NCI-H2081 (cell line): ENCODE measurements around the gene S100A3.

ENCODE experiments used
- DNase-seq, 2 experiments: peaks; one replicate each; lab custom pipeline; 2025; lab: John Stamatoyannopoulos, UW

Gene S100A3

DNA sequence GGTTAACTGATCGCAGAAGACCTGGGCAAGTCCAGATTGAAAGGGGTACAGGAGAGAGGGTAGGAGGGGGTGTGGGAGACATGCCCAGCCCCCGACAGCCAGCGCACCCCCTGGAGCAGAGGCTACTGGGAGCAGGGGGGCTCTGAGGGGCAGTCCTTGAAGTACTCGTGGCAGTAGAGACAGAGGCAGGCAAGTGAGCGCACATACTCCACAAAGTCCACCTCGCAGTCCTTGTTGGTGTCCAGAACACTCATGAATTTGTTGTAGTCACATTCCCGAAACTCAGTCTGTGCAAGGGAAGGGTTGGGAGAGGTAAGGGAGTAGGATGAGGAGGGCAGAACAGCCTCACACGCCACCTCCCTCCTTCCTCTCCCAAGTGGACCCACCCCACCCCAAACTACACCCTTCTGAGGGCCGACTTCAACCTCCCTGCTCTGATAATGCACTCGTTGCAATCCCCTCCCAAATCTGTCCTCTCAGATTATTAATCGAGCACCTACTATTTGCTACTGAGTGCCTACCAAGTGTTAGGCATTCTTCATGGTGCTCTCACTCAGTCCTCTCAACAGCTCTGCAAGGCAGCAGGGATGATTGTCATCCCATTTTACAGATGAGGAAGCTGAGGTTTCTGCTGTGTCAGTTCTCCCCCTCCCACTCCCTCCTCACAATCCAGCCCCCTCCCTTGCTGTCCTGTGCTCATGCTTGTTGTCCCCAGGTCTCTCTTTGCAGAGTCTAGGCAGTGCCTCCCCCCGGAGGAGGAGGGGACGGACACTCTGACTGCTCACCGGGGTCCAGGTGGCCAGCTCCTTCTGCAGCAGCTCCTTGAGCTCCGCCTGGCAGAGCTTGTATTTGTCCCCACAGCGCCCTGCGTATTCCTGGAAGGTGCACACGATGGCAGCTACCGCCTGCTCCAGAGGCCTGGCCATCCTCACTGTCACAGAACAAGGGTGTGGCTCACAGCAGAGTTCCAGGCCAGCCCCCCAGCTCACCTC, 1.2 kb downstream of the S100A3 start:
- DNase-seq, result no peak

DNA sequence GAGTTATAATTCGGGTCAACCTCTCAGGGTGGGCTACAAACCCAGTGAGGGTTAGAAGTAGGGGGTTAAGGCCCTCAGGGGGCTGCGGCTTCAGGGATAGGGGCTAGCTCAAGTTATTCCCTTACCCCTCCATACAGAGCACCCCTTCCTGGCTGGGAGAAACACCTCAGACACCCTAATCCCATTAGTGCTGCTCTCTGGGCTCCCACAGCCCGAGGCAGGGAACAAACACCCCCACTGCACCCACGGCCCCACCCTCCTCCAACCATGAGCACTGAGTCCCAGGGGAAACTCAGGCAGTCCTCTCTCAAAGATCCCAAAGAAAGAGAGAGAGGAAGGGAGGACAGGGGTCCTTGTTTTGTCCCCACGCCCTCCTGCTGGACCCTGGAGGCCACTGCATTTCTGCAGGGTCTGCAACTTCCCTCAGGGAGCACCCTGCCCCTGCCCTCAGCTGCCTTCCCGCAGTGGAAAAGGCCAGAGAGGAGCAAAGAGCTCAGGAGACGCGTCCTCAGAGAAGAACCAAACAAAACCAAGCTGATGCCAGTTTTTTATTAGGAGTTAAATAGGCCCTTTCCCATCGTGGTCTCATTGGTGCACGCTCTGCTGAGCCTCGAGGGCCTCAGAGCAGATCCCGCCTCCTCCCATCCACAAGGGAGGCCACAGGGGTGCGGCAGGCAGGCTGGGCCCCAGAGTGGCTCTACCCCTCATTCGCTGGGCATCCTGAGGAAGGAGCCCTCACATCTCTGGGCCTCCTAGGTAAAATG, 2.1 kb downstream of the S100A3 start:
- DNase-seq, result no peak

DNA sequence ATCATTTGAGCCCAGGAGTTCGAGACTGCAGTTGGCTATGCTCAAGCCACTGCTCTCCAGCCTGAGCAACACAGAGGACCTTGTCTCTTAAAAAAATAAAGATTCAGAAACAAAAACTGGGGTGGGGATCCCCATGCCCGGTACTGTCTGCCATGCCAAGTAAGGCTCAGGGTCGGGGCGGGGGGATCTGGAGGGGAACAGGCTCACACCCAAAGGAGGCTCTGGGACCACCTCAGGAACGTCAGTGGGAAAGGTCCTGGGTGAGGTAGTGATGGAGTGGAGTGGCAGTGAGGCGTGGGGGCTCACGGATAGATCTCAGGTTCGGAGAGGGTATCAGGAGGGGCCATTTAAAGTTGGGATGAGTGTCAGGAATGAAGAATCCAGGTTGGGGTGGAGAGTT, 2.7 kb downstream of the S100A3 start:
- no peak for DNase-seq

DNA sequence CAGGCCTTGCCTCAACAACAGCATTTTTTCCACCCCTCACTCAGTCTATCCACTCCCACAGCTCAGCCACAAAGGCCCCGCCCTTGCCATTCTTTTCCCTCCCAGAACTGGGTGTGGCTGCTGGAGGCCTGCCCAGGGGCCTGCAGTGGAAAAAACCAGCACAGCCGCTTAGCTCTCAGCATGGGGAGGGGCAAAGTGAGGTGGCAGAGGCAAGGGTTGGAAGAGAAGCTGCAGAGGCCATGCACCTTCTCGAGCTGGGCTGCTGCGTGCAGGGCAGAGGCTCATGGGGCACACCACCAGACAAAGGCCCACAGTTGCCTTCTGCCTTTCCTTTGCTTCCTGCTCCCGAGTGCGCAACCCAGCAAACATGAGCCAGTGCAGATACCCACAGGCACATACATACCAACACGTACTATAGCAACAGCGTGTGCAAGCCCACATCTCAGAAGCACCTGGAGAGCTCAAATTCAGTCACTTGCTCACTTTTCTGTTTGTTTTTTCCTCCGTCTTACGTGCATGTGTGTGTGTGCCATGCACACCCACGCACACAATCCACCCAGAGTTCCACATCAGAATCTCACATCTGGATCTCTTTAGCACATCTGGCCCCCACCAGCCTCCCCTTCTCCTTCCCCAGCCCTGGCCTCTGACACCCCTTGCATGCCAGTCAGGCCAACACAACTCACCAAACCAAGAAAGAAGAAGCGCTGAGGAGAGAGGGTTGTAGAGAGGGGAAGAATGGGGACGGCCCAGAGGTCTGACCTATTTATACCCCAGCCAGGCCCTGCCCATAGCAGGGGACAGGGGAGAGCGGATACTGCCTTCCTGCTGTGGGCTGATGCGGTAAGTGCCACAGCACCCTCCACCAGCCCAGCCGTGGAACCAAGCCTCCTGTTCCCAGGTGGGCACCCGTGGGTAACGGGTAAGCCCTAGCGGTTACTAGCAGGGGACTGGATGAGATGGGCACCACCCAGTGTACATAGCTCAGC, 3.7 kb downstream of the S100A3 start, which contains the start of gene S100A4:
Gene S100A4 (minus strand): TSS at position 740 of the 989 bp plus-strand sequence. CDS start 1,012 bp downstream, outside the sequence.
- DNase-seq, result peak; percentile 78 to 80

DNA sequence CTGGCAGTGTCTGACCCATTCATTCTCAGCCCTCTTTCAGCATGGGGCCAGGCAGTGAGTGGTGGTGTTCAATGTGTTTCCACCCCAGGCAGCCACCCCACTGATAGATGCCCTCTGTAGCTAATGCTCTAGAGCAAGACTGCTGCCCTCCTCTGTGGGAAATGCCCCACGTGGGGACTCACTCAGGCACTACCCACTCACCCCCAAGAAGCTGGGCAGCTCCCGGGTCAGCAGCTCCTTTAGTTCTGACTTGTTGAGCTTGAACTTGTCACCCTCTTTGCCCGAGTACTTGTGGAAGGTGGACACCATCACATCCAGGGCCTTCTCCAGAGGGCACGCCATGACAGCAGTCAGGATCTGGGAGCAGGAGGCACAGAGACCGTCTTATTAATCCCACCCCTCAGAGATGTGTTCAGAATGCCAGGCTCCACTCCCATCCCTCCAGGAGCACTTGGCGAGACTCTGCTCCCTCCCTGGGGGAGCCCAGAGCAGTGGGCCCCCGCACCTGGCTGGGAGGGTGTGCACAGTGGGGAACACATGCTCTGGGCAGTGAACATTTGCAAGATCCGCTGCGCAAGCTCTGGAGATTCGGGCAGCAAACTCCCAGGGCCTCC, 4.5 kb downstream of the S100A3 start:
- no peak for DNase-seq

DNA sequence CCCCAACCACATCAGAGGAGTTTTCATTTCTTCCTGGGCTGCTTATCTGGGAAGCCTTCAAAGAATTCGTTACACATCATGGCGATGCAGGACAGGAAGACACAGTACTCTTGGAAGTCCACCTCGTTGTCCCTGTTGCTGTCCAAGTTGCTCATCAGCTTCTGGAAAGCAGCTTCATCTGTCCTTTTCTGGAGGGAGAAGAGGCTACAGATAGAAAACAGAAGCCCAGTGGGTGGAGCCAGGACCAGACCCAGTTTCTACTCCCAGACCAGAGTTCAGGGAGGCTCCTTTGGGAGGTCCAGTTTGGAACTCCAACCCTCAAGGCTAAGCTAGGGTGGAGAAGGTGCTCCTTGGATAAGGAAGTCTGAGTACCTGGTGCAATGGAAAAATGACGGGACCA, 5.3 kb downstream of the S100A3 start:
- DNase-seq, result no peak

DNA sequence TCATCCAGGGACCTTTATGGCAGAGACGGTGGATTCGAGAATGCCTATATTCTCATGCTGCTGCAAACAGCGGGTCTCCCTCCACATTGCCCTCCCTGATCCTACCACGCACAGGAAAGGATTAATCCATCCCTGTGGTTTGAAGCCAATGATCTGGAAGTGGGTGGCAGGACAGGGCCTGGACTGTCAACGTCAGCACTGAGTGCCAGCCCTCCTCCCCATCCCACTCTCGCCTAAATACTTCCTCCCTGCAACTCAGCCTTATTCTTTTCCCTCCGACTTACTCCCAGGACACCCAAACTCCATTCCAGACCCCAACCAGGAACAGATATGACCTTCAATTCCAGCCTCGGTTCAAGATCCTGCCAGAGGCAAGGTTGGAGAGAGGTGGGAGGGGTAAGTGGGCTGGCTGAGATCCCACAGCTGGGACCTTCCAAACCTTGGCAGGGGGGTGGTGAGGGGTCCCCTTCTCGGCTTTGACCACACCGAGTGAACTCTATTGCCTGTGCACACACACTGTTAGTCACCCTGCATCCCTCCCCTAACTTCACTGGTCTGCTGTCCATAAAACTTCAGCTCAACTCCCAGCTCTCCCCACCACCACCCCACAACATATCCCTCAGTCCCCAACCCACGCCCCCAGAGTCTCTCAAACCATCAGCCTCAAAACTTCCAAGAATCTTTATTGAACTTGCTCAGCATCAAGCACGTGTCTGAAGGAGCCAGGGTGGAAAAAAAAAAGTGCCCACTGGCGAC, 5.9 kb downstream of the S100A3 start:
- DNase-seq, result no peak

DNA sequence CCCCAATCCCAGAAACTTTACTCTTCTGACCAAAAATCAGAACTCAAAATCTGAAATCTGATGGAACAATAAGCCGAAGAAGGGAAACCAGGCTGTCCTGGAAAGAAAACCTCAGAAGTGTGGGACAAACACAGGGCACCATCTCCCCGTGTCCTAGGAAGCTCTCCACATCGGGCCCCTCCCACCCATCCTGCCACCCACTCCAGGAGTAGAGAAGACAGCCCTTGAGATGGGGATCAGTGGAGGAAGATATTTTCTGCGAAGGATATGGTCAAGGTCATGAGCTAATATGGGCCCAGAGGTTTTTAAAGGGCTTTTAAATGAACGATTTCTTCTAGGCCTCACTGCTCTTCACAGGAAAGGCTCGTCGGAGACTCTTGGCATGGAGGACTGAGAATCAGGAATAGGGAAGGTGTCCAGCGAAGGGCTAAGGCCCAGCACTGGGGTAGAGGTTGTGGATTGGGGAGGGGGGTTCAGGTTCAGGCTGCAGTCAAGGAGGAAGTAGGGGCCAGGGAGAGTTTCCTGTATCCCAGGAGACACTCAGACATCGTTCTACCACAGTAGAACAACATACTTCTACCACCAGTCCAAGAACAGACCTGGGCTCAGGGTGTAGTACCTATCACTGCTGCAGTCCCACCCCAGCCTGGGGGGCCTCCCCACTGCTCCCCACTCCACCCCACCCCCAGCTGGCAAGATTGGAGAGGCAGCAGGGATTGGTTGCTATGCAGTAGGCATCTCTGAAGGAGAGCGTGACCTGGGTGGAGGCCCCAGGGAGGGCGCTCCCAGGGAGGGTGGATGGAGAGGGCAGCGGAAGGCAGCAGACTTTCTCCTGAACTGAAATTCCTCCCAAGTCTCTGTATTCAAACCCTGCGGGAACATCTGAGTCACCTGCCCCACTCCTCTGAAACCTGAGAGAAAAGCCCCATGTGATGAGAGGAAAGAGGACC, 7.1 kb downstream of the S100A3 start:
- DNase-seq, result no peak

DNA sequence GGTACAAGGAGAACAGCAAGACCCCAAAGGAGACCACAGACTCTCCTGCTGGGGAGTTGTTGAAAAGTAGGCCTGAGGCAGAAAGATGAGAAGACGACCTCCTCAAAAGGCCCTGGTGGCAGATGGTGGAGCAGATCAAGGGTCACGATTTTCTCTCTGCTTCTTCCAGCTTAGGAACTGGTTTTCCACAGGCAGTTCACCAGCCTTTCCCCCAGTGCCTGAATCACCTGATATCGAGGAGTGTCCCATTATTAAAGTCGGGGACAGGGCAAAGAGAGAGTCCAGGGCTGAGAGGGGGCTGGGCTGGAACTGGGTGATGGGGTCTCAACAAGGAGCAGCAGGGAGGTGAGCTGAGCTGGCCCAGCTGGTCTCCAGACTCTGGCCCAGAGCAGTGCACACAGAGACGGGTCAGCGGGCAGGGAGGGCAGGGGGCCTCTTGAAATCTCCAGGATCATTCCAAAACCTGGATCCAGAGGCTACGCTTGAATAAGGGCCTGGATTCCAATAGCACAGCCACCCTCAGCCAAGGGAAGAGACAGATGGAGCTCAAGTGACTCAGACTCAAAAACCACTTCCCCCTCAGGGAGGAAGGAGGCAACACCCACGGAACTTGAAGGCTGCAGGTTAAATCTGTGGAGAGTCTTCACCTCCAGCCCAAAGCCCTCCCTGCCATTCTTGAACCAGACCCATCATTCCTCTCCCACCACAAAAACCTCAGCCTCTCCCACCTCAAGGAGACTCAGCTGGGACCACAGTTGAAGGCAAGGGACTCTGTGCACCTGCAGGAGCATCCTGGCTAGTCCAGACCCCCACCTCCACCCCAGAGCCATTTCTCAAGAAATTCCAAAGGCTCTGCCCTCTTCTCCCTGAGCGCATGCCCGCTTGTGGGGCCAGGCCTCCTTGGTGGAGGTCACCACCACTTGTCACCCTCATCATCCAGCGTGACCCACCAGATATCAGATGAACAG, 8.4 kb downstream of the S100A3 start, which contains the start of gene S100A5:
Gene S100A5 (minus strand): TSS at position 541 of the 968 bp plus-strand sequence. CDS start 743 bp downstream, outside the sequence.
- no peak for DNase-seq

DNA sequence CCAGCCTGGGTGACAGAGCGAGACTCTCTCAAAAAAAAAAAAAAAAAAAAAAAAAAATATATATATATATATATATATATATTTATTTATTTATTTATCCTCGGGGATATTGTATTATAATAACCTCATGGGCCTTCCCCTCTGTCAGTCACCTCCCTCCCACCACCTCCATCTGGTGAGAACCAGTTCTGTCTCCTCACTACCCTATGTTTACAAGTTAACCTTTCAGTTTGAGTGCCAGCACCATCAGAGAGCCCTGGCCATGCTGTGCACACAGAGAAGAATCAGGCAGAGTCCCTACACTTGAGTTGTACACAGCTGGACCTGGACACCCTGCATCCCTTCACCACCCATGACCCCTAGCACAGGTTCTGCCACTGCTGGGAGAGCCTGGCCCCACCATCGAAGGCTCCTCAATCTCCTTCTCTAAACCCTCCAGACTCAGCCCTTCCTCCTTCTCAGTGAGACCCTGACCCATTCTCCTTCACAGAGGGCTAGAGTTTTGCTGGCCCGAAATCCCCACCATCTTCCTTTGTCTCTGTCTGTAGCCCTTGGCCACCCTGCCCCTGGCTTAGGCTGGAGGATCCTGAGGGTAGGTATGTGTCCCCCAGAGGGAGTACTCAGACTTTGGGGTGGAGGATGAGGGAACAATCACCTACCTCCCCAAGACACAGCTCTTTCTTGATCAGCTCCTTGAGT, 9.5 kb downstream of the S100A3 start:
- no peak for DNase-seq

DNA sequence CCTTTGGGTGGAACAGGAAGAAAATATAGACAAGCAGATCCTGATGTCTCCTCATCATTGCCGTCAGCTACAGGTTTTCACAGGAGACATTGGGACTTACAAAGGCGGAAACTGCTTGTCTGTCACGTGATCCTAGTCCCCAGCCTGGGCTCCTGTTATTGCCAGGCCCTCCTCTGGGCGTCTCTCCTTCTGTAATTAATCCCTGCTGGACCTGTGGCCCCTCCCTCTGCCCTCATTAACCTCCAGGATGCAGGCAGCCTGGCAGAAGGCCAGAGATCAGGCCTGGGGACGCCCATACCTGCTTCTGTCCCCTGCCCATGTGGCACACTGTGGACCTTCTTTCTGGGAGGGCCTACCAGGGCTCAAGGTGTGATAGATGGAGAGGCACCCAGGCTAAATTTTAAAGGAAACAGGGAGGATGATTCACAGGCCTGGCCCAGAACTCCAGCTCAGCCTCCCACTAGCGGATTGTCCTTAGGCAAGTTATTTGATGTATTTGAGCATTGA, 10.7 kb downstream of the S100A3 start:
- DNase-seq, result no peak

DNA sequence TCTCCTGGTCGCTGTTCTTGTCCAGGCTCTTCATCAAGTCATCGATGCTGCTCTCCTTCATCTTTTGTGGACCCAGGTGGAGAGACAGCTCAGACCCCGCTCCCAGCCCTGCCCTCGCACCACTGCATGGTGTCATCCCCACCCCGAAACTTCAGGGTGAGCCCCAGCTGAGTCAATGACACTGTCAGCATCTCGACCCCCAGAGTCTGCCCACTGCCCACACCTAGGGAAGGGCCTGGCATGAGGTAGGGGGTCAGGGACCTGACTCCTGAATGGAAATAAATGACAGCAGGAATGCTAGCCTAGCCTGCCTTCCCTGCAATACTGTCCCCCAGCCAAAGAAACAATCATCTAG, 11.7 kb downstream of the S100A3 start:
- no peak for DNase-seq

DNA sequence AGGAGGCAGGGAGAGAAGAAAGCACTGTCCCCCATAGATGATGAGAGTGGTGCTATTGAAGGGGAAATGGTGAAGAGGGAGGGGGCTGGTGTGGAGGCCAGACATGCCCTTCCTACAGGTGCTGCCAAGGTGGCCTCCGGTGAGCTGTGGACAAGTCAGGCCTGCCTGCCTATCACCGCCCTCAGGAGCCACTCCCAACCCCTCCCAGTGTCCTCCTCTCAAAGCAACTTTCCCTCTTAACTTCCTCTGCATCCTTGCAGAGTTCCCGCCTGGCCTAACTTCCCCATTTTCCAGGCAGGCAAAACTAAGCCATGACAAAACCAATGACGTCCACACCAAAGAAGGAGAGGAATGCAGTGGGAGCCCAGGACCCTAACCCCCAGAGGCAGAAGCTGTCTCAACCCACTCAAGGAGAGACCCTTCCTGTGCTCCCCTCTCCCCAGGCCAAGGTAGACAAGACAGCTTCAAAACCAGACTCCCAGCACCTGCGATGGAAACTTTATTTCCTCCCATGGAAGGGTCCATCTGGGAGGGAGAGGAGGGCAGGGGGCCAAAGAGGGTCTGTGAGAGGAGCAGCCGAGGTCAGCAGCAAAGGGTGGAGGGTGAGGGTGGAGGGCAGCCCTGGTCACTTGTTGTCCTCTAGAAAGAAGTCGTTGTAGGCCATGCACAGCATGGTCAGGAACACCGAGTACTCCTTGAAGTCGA, 12.2 kb downstream of the S100A3 start:
- no peak for DNase-seq

DNA sequence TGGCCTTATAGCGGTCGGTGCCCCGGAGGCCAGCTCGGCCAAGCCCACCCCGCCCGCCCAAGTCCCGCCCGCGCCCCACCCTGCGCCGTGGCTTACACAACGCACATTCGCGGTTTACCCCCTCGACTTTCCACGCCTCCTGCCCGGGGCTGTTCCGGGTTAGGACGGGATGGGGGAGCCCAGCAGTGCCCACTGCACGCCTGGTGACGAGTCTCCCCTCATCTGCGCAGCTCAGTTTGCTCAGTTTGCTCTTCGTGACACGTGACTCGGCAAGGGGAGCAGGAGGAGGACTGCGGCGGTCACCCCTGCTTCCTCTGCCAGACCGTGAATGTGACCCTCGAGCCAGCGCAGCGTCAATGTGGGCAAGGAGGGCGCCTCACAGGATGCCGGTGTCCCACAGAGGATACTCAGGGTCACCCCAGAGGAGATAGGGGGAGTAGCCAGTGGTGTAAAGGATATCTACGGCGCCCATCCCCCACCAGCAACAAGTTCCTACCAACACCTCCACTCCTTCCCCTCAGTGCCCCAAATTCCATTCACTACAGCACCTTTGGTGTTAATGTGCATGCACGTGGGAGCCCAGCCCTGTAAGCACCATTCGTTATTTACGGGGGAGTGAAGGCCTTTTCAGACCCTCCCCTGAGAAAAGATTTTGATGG, 12.9 kb downstream of the S100A3 start:
- DNase-seq, result peak; percentile 47 to 77

DNA sequence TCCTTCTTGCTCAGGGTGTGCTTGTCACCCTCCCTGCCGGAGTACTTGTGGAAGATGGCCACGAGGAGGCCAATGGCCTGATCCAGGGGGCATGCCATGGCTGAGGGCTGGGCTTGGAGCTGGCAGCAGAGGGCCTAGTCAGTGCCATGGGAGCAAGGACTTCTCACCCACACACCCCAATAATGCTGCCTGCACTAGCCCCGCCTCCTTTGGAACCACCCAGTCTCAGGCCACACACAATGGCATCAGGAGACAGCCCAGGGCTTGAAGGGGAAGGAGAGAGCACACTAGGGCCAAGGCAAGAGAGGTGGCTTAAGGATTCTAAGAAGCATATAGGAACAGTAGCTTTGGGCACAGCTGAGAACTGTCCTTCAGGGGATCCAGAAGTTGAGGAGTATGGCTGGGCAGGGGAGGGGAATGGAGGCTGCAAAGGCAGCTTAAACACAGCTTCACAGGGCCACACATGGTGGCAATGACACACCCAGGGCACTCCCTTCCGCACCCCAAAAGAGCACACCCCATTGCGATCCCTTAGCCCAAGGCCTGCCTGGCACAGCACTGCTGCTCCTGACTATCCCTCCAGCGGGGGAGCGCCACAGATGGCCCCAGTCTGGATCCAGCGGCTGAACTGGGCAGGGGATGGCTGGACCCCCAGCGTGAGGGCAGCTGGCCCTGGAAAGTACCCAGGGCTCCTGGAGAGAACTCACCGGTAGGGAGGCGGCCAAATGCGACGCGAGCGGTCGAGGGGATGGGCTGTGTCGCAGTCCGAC, 13.6 kb downstream of the S100A3 start, which contains the start of gene S100A6:
Gene S100A6 (minus strand): TSS at position 750 of the 770 bp plus-strand sequence. CDS start 652 bp downstream, at position 98.
- DNase-seq, result no peak
